PC-3 (cell line): Measurements from ENCODE around the gene WDR86. TPM values are rescaled to one million over a fixed set of nuclear protein-coding genes. Genes with fewer than 3 reads are reported as not detected.

Source experiments
- ATAC-seq: fragments of 200-7000 bp; cut with Tn5 transposase; 2 replicates; pipeline ENCODE4 v1.9.1; 2020; ENCODE audit warnings: mild to moderate bottlenecking, moderate library complexity
- BruUV-seq: library from RNA; stranded (reverse); fragments of 400-500 nt; replicated peaks from 2 replicates; lab custom pipeline; 2021; lab: Mats Ljungman, UMichigan
- CTCF ChIA-PET: fragments of 300-600 bp; sonication (Branson Sonifier 250); formaldehyde crosslinking; loops from one replicate; lab custom pipeline; 2022; ENCODE audit warnings: antibody characterized with exemption; lab: Charles Lee
- POLR2A ChIA-PET: fragments of 300-600 bp; sonication (Branson Sonifier 250); formaldehyde crosslinking; loops from one replicate; lab custom pipeline; 2022; ENCODE audit warnings: antibody characterized with exemption; ENCODE audit not compliant: unreplicated experiment; lab: Charles Lee
- DNase-seq: peaks from one replicate; pipeline ENCODE4 v3.0.0-alpha.2; 2015
- H2AFZ ChIP-seq: fragments of 300-600 bp; sonication (generic); 2 replicates; pipeline ENCODE4 v1.6.0; 2016; ENCODE audit warnings: antibody characterized with exemption, low read length
- H3F3A ChIP-seq: fragments of 300-600 bp; sonication (generic); one replicate; pipeline ENCODE4 v1.6.0; 2017; ENCODE audit warnings: antibody characterized with exemption, low read length, control low read depth, mild to moderate bottlenecking; ENCODE audit not compliant: unreplicated experiment
- H3K27ac ChIP-seq: fragments of 300-600 bp; sonication (generic); 2 replicates; pipeline ENCODE4 v1.5.1; 2016; ENCODE audit warnings: mild to moderate bottlenecking, low read length
- H3K27me3 ChIP-seq: fragments of 300-600 bp; sonication (generic); 2 replicates; pipeline ENCODE4 v1.6.1; 2016; ENCODE audit warnings: low read length, mixed read lengths
- H3K36me3 ChIP-seq: fragments of 300-600 bp; sonication (generic); 2 replicates; pipeline ENCODE4 v1.6.1; 2016; ENCODE audit warnings: low read depth, mixed run types, low read length, mixed read lengths
- H3K4me1 ChIP-seq: fragments of 300-600 bp; sonication (generic); 2 replicates; pipeline ENCODE4 v1.5.1; 2016; ENCODE audit warnings: low read length; ENCODE audit not compliant: insufficient read depth
- H3K4me2 ChIP-seq: fragments of 300-600 bp; sonication (generic); 2 replicates; pipeline ENCODE4 v1.6.0; 2016; ENCODE audit warnings: low read length
- H3K4me3 ChIP-seq: fragments of 300-600 bp; sonication (generic); 2 replicates; pipeline ENCODE4 v1.5.1; 2016; ENCODE audit warnings: mild to moderate bottlenecking, low read length, mixed read lengths
- H3K79me2 ChIP-seq: fragments of 300-600 bp; sonication (generic); 2 replicates; pipeline ENCODE4 v1.6.1; 2017; ENCODE audit warnings: low read length, mixed read lengths
- H3K9ac ChIP-seq: fragments of 300-600 bp; sonication (generic); 2 replicates; pipeline ENCODE4 v1.6.0; 2016; ENCODE audit warnings: mild to moderate bottlenecking, low read length
- H3K9me2 ChIP-seq: fragments of 300-600 bp; sonication (generic); replicated peaks from 2 replicates; pipeline ENCODE4 v1.6.1; 2016; ENCODE audit warnings: mixed run types, low read length, mixed read lengths
- H3K9me3 ChIP-seq: fragments of 300-600 bp; sonication (generic); 2 replicates; pipeline ENCODE4 v1.6.1; 2016; ENCODE audit warnings: low read length, mixed read lengths
- H4K20me1 ChIP-seq: fragments of 300-600 bp; sonication (generic); 2 replicates; pipeline ENCODE4 v1.6.1; 2016; ENCODE audit warnings: low read length, mixed read lengths
- CTCF ChIP-seq: fragments of 300-600 bp; sonication (generic); conservative IDR thresholded peaks from 2 replicates; pipeline ENCODE4 v1.5.1; 2017; ENCODE audit warnings: antibody characterized with exemption, low read depth, mild to moderate bottlenecking, low read length
- EZH2 ChIP-seq: fragments of 300-600 bp; sonication (generic); IDR thresholded peaks from one replicate; pipeline ENCODE4 v1.6.1; 2017; ENCODE audit warnings: antibody characterized with exemption, mild to moderate bottlenecking, low read length; ENCODE audit not compliant: unreplicated experiment
- EZH2phosphoT487 ChIP-seq: fragments of 300-600 bp; sonication (generic); IDR thresholded peaks from 2 replicates; pipeline ENCODE4 v1.6.1; 2018; ENCODE audit warnings: mild to moderate bottlenecking, antibody characterized with exemption, low read length, borderline replicate concordance
- intact Hi-C: fragments of 100-400 bp; cut with micrococcal nuclease; formaldehyde crosslinking; loops from 2 replicates; pipeline ENCODE4 v1.9.0; 2023
- total RNA-seq: library from RNA; depleted of rRNA; stranded (reverse); fragments of >200 nt; gene quantifications from 2 replicates; pipeline ENCODE4 v1.2.3, GENCODE V29; 2014

WDR86 gene
- total RNA-seq, 1 experiment from 2014 or later = not detected

GRCh38 chr7:151399305-151399601 is 10.6 kb downstream of the WDR86 start:
- intact Hi-C loops = no loop called here
- no peaks in the 10 kb centered on the region for H4K20me1 ChIP-seq
- H3K27me3 ChIP-seq = no peaks in the 10 kb centered on the region
- H3K9ac ChIP-seq = no peak overlapping the region
- H3K36me3 ChIP-seq = no peaks in the 10 kb centered on the region
- TF ChIP-seq EZH2phosphoT487 (no peak), EZH2 (no peak), CTCF (no peak)
- no peaks in the 10 kb centered on the region for H3F3A ChIP-seq
- H3K79me2 ChIP-seq = no peaks in the 10 kb centered on the region
- no peak overlapping the region for H2AFZ ChIP-seq
- ChIA-PET POLR2A (no interaction called here), CTCF (interaction anchor here (0.6 kb wide), 1 partner anchor 15 kb away, joined by 3 read pairs; no protein-coding TSS in a partner anchor)
- H3K27ac ChIP-seq = no peak overlapping the region
- no peak overlapping the region for H3K4me3 ChIP-seq
- no peak for DNase-seq
- no peaks in the 10 kb centered on the region for H3K9me2 ChIP-seq
- BruUV-seq = no TSS peak
- no peak overlapping the region for H3K4me2 ChIP-seq
- H3K9me3 ChIP-seq = no peaks in the 10 kb centered on the region
- no peaks in the 10 kb centered on the region for H3K4me1 ChIP-seq
- no peak for ATAC-seq

DNA sequence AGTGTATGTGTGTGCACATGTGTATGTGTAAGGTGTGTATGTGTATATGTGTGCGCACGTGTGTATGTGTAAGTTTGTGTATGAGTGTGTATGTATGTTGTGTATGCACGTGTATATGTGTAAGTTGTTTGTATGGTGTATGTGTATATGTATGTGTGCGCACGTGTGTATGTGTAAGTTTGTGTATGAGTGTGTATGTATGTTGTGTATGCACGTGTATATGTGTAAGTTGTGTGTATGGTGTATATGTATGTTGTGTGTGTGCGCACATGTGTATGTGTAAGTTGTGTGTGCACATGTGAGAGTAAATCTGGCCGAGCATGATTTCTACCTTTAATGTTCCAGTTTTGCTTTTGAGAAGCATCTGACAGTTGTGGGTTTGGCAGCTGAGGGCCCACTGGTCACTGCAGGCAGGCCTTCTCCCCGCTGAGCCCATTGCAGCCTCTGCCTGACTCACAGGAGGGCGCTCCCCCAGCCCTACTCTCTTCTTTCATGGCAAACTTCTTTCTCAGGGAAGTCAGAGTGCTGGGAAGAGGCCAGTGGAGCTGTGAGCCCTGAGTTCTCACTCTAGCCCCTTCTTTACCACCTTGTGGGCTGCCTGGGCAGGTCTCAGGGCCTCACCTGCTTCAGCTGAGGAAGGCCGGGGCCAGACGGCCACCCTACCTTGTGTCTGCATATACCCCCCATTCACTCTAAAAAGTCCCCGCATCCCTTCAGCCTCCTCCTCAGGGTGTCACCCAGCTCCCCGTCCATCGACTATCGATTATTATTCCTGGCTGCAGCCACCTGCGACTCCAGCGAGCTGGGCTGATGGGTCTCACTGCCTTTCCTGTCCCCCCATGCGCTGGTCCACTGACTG is 11.2 kb downstream of the WDR86 start:
- H3K9me3 ChIP-seq = no peaks in the 10 kb centered on the region
- H3F3A ChIP-seq = no peaks in the 10 kb centered on the region
- DNase-seq = no peak
- TF ChIP-seq EZH2 = no peak
- TF ChIP-seq CTCF = no peak
- TF ChIP-seq EZH2phosphoT487 = no peak
- no peak overlapping the region for H2AFZ ChIP-seq
- no peak overlapping the region for H3K9ac ChIP-seq
- no peaks in the 10 kb centered on the region for H3K9me2 ChIP-seq
- POLR2A ChIA-PET = no interaction called here
- no TSS peak for BruUV-seq
- CTCF ChIA-PET = interaction anchor here (0.6 kb wide), 1 partner anchor 15 kb away, joined by 3 read pairs; no protein-coding TSS in a partner anchor
- H4K20me1 ChIP-seq = no peaks in the 10 kb centered on the region
- no peak overlapping the region for H3K27ac ChIP-seq
- no peak overlapping the region for H3K4me2 ChIP-seq
- no peaks in the 10 kb centered on the region for H3K27me3 ChIP-seq
- H3K79me2 ChIP-seq = no peaks in the 10 kb centered on the region
- no peaks in the 10 kb centered on the region for H3K4me1 ChIP-seq
- no peak overlapping the region for H3K4me3 ChIP-seq
- intact Hi-C loops = no loop called here
- H3K36me3 ChIP-seq = no peaks in the 10 kb centered on the region
- no peak for ATAC-seq

DNA sequence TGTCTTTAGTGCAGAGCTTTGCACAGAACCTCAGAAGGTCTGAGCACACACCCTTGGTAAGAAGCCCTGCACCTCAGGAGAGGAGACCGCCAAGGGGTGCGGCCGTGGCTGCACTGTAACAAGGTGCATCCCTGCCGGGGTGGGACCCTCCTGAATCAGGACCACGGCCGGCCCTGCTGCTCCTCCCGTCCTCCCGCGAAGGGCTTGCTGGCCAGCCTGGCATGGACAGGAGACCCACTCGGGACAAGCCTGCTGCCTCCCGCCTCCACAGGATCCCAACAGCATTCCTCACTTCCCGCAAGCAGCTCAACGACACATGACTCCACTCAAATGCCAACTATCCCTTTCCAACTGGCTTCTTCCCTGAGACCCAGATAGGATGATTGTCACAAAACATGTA is 12.8 kb downstream of the WDR86 start:
- no peaks in the 10 kb centered on the region for H3F3A ChIP-seq
- BruUV-seq = no TSS peak
- no peak overlapping the region for H3K9ac ChIP-seq
- H3K9me3 ChIP-seq = no peaks in the 10 kb centered on the region
- H3K4me3 ChIP-seq = no peak overlapping the region
- ATAC-seq = no peak
- no peaks in the 10 kb centered on the region for H4K20me1 ChIP-seq
- H3K9me2 ChIP-seq = no peaks in the 10 kb centered on the region
- TF ChIP-seq EZH2phosphoT487 (no peak), EZH2 (no peak)
- DNase-seq = no peak
- H3K27ac ChIP-seq = no peak overlapping the region
- CTCF ChIA-PET = no interaction called here
- H3K36me3 ChIP-seq = no peaks in the 10 kb centered on the region
- intact Hi-C loops = no loop called here
- no peak overlapping the region for H2AFZ ChIP-seq
- no peaks in the 10 kb centered on the region for H3K27me3 ChIP-seq
- POLR2A ChIA-PET = no interaction called here
- H3K4me1 ChIP-seq = no peaks in the 10 kb centered on the region
- no peak overlapping the region for H3K4me2 ChIP-seq
- no peaks in the 10 kb centered on the region for H3K79me2 ChIP-seq
